ENCODE measurements around the gene ZNF688. TPM values are rescaled to one million over a fixed set of nuclear protein-coding genes. Genes with fewer than 3 reads are reported as not detected.

The ZNF688 gene
- total RNA-seq, 1 experiment from 2014 or later = 3.6 TPM

- TF ChIP-seq CBX3 (IDR thresholded peaks at IDR 0.05; ENCODE audit: low read depth) (no peak), CEBPB (IDR thresholded peaks at IDR 0.05; ENCODE audit: low read depth) (no peak), ZFX (IDR thresholded peaks at IDR 0.05) (no peak), JUND (IDR thresholded peaks at IDR 0.05) (no peak), SP1 (IDR thresholded peaks at IDR 0.05; ENCODE audit: low read depth) (no peak), EZH2 (IDR thresholded peaks at IDR 0.05) (no peak), SIN3A (IDR thresholded peaks at IDR 0.05; ENCODE audit: low read depth) (no peak), POLR2AphosphoS5 (IDR thresholded peaks at IDR 0.05; ENCODE audit: low read depth, low read length) (no peak), CTCF (IDR thresholded peaks at IDR 0.05 in 2 of 3, conservative IDR thresholded peaks at IDR 0.05 in 1 of 3; ENCODE audit: borderline replicate concordance in 1 of 3, insufficient read depth in 1 of 3, low read depth in 2 of 3, low read length in 2 of 3) (no peak), ATF3 (IDR thresholded peaks at IDR 0.05) (no peak)
These were observed 4.1 kb downstream of the ZNF688 start (continued) for GRCh38 chr16:30567160-30567990.

GRCh38 chr16:30566531-30566930, 5.0 kb downstream of the ZNF688 start:
- Histone ChIP-seq H3K27ac (ENCODE audit: low read depth, low read length) (no peak overlapping the region), H3K9ac (ENCODE audit: low read length) (no peak overlapping the region), H3K4me2 (ENCODE audit: low read length) (no peak overlapping the region), H3K9me2 (ENCODE audit: insufficient read depth) (no peaks in the 10 kb centered on the region), H3K27me3 (ENCODE audit: insufficient read depth, low read length) (no peaks in the 10 kb centered on the region), H3K4me1 (ENCODE audit: control insufficient read depth in 1 of 2, insufficient read depth in 2 of 2, low read length in 2 of 2) (peaks cover 4 to 14% of the 10 kb centered on the region in 2 experiments; a peak in 2 of 4 replicates), H4K20me1 (ENCODE audit: insufficient read depth) (no peaks in the 10 kb centered on the region), H3K4me3 (replicated peaks in 1 of 2; ENCODE audit: low read depth in 1 of 2, low read length in 2 of 2) (no peak overlapping the region), H3K79me2 (ENCODE audit: insufficient read depth, low read length) (no peaks in the 10 kb centered on the region), H3K36me3 (ENCODE audit: control insufficient read depth in 1 of 2, insufficient read depth in 2 of 2, low read length in 2 of 2) (no peaks in the 10 kb centered on the region), H3K9me3 (ENCODE audit: control insufficient read depth in 1 of 2, insufficient read depth in 1 of 2, low read depth in 1 of 2, low read length in 2 of 2) (no peaks in the 10 kb centered on the region), H2AFZ (ENCODE audit: low read depth, low read length, poor library complexity, severe bottlenecking) (no peak overlapping the region)
- BruUV-seq (replicated peaks) = no TSS peak
- ChIA-PET CTCF (interaction anchor here (1.0 kb wide), 1 partner anchor 32 kb away, joined by 3 read pairs; no protein-coding TSS in a partner anchor), RAD21 (ENCODE audit: low non-redundant PET in 1 of 2, low total read pairs in 2 of 2, uncharacterized antibody in 2 of 2, unreplicated experiment in 2 of 2) (no interaction called here), POLR2A (no interaction called here)
- no peak for DNase-seq (ENCODE audit: low read depth, low spot score)
- no peak for ATAC-seq
- intact Hi-C loops (cut with micrococcal nuclease) = no loop called here
- no peak for TF ChIP-seq ELF1 (IDR thresholded peaks at IDR 0.05; ENCODE audit: borderline replicate concordance, low read depth)
- TF ChIP-seq CEBPB (IDR thresholded peaks at IDR 0.05; ENCODE audit: low read depth) = no peak
- TF ChIP-seq SRF (IDR thresholded peaks at IDR 0.05; ENCODE audit: low read depth) = no peak
- no peak for TF ChIP-seq EGR1 (IDR thresholded peaks at IDR 0.05; ENCODE audit: low read depth)
- TF ChIP-seq MAX (IDR thresholded peaks at IDR 0.05) = no peak
- no peak for TF ChIP-seq POLR2A (IDR thresholded peaks at IDR 0.05; ENCODE audit: borderline replicate concordance, extremely low read depth, insufficient read depth, insufficient read length)
- no peak for TF ChIP-seq ZFX (IDR thresholded peaks at IDR 0.05)
- TF ChIP-seq REST (IDR thresholded peaks at IDR 0.05; ENCODE audit: low read depth) = no peak
- no peak for TF ChIP-seq EZH2 (IDR thresholded peaks at IDR 0.05)
- TF ChIP-seq SIN3A (IDR thresholded peaks at IDR 0.05; ENCODE audit: low read depth) = no peak
- no peak for TF ChIP-seq ZNF274 (IDR thresholded peaks at IDR 0.05; ENCODE audit: low read depth, low read length)
- no peak for TF ChIP-seq ZBTB33 (IDR thresholded peaks at IDR 0.05; ENCODE audit: extremely low read depth, insufficient replicate concordance, low read length)

All from HCT116 (cell line).